ENCODE data around the gene MID1IP1.

GRCh38 chrX:38754818-38755718 is 46.2 kb upstream of the MID1IP1 start:
- no peak for TF ChIP-seq ESRRA (CRISPR knock-in tag; IDR thresholded peaks at IDR 0.05; ENCODE audit: low read depth)
- no peak for TF ChIP-seq HNRNPK (IDR thresholded peaks at IDR 0.05; ENCODE audit: low read depth, low read length, poor library complexity, severe bottlenecking)
- TF ChIP-seq SP2 (CRISPR knock-in tag; IDR thresholded peaks at IDR 0.05): no peak
- TF ChIP-seq AHR (CRISPR knock-in tag; IDR thresholded peaks at IDR 0.05): no peak
- TF ChIP-seq, protein P1, sequence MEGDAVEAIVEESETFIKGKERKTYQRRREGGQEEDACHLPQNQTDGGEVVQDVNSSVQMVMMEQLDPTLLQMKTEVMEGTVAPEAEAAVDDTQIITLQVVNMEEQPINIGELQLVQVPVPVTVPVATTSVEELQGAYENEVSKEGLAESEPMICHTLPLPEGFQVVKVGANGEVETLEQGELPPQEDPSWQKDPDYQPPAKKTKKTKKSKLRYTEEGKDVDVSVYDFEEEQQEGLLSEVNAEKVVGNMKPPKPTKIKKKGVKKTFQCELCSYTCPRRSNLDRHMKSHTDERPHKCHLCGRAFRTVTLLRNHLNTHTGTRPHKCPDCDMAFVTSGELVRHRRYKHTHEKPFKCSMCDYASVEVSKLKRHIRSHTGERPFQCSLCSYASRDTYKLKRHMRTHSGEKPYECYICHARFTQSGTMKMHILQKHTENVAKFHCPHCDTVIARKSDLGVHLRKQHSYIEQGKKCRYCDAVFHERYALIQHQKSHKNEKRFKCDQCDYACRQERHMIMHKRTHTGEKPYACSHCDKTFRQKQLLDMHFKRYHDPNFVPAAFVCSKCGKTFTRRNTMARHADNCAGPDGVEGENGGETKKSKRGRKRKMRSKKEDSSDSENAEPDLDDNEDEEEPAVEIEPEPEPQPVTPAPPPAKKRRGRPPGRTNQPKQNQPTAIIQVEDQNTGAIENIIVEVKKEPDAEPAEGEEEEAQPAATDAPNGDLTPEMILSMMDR (CRISPR knock-in tag; IDR thresholded peaks at IDR 0.05): no peak
- TF ChIP-seq, protein P2, sequence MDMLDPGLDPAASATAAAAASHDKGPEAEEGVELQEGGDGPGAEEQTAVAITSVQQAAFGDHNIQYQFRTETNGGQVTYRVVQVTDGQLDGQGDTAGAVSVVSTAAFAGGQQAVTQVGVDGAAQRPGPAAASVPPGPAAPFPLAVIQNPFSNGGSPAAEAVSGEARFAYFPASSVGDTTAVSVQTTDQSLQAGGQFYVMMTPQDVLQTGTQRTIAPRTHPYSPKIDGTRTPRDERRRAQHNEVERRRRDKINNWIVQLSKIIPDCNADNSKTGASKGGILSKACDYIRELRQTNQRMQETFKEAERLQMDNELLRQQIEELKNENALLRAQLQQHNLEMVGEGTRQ (IDR thresholded peaks at IDR 0.05; ENCODE audit: low read depth, low read length): no peak
- TF ChIP-seq, protein P2 (CRISPR knock-in tag; IDR thresholded peaks at IDR 0.05; ENCODE audit: borderline replicate concordance): no peak
- TF ChIP-seq POLR2A (IDR thresholded peaks at IDR 0.05; ENCODE audit: insufficient read depth in 1 of 2, low read depth in 2 of 2, low read length in 2 of 2): no peak
- TF ChIP-seq, protein P3, sequence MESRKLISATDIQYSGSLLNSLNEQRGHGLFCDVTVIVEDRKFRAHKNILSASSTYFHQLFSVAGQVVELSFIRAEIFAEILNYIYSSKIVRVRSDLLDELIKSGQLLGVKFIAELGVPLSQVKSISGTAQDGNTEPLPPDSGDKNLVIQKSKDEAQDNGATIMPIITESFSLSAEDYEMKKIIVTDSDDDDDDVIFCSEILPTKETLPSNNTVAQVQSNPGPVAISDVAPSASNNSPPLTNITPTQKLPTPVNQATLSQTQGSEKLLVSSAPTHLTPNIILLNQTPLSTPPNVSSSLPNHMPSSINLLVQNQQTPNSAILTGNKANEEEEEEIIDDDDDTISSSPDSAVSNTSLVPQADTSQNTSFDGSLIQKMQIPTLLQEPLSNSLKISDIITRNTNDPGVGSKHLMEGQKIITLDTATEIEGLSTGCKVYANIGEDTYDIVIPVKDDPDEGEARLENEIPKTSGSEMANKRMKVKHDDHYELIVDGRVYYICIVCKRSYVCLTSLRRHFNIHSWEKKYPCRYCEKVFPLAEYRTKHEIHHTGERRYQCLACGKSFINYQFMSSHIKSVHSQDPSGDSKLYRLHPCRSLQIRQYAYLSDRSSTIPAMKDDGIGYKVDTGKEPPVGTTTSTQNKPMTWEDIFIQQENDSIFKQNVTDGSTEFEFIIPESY (CRISPR knock-in tag; IDR thresholded peaks at IDR 0.05): no peak
- no peak for TF ChIP-seq ZNF234 (CRISPR knock-in tag; conservative IDR thresholded peaks at IDR 0.05)
- TF ChIP-seq THAP7 (CRISPR knock-in tag; IDR thresholded peaks at IDR 0.05): no peak
- no peak for TF ChIP-seq HOXA5 (CRISPR knock-in tag; IDR thresholded peaks at IDR 0.05)
